GM12872 (cell line): ENCODE data around the gene PCBD1.

Experiments
- CTCF ChIP-seq: IDR thresholded peaks from 3 replicates; pipeline ENCODE4 v1.5.1; 2011; ENCODE audit warnings: low read depth, mild to moderate bottlenecking, low read length, moderate library complexity; ENCODE audit not compliant: insufficient read depth

PCBD1 gene

DNA sequence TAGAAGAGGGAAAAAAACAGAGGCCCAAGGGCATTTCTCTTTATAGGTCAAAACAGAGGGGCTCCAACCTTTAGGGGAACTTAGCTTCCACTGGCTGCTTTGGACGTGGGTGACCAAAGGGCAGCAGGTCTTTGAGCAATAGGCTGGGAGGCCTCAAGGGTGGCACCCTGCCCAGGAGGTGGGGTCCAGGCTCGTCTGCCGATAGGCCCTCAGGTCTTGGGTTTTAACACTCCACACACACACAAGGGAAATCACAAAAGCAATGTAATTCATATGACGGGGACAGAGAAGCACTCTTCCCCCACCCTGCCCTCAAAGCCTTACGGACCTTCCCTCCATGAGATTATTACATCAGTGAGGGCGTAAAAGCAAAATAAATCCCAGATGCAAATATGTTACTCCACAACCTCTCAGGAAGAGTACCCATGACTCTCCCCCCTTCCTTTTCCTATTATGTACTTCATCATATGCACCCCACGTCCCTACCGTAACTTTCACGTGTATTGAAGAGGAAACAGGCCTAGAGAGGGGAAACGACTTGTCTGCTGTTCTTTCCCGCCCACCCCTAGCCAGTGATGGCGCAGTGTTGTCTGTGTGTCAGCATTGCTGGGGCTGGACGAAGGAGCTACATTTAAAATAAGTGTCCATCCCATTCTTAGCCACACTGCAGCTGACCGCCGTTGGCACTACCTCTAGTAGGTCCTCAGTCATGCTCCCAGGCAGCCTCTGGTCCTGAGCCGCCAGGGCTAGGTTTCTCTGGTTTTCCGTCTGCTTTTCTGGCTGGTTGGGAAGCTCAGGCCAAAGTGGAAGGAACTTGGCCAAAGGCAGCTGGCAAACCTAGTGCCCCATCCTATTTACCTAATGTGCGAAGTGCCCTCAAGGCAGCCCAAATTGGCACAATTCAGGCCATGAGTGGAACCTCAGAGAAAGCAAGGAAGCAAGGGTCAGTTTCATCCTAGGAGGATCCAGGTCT lies 2.1 kb downstream of the PCBD1 start:
- TF ChIP-seq CTCF, result no peak

DNA sequence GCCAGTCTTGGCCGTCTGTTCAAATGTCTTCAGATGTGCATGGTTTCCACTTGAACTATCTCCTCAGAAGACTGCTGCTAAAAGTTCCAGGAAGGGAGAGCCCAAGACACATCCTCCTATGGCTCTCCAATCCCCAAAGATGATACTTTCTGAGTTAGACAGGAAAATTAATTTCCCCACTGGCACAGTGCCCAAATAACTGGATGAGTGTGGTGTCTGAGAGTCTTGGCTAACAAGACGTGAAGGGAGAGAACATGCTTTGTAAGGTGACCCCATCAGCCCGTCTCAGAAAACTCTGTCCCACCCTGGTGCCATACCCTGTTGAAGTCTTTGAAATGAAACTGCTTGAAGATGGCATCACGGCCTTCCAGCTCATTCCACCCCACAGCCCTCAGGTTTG lies 2.9 kb downstream of the PCBD1 start:
- TF ChIP-seq CTCF, result no peak

GRCh38 chr10:70884741-70885140 lies 3.6 kb downstream of the PCBD1 start:
- TF ChIP-seq CTCF, result no peak

GRCh38 chr10:70880077-70880534 lies 8.3 kb downstream of the PCBD1 start:
- peak; percentile 91 for TF ChIP-seq CTCF

DNA sequence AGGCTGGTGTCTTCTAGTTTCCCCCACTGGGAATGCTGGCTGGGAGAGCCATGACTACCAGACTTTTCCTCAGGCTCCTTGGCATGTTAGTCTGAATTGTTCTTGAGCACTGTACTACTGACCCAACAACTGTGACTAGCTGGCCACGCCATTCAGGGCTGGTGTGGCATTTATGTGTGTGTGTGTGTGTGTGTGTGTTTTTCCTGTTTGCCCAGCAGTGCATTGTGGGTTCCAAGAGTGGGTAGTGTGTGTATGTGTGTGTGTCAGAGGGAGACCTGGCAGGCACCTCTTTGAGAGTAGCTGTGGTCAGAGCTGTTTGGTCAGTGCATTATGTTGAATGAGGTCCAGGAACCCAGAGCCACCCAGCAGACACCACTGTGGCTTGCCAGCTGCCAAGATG lies 9.2 kb downstream of the PCBD1 start:
- no peak for TF ChIP-seq CTCF

DNA sequence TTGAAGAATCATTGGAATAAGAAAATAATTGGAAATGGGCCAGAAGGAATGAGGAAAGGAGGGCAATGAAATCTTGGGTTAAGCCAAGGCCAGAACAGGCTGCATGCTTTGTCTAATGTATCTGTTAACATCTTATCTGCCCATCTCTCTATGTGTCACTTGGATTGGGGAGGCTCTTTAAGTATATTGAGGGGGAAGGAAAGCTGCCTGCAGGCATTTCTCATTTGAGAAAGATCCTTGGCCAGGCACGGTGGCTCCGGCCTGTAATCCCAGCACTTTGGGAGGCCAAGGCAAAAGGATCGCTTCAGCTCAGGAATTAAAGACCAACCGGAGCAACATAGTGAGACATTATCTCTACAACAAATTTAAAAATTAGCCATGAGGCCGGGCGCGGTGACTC lies 14.3 kb downstream of the PCBD1 start:
- TF ChIP-seq CTCF, result no peak

DNA sequence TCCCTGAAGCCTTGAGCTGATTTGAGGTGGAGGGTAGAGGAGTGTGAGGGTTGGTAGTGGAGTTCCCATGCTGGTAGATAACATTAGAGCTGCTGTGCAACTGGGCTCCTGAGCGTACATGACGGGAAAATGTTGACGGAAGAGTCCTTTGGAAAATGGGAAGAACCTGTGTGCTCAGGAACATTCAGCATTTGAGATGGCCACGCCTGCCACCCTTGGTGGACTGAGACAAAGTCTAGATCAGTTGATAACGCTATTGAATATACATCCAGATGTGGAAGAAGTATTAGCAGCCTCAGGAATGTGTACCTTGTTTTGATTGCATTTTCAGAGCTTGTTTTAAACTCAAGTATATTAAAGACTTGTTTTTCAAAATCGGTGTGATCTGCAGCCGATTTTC lies 16.1 kb downstream of the PCBD1 start:
- no peak for TF ChIP-seq CTCF
